Fibroblast of skin of abdomen (primary cell): ENCODE data around the gene MPND.
A peak's percentile ranks its signal among the peaks of the same experiment; 100 is the strongest.

Experiments used
- DNase-seq: peaks from one replicate; pipeline ENCODE4 v3.0.0-alpha.2; 2013

MPND gene

GRCh38 chr19:4366666-4367335 is 23.4 kb downstream of the MPND start:
- DNase-seq: no peak

- DNase-seq: no peak
Observed at GRCh38 chr19:4367336-4367723, 24.0 kb downstream of the MPND start.

GRCh38 chr19:4367781-4368127 is 24.4 kb downstream of the MPND start:
- no peak for DNase-seq

- no peak for DNase-seq
Observed at GRCh38 chr19:4368128-4368820, 24.9 kb downstream of the MPND start.

GRCh38 chr19:4369109-4369887 is 25.9 kb downstream of the MPND start:
- no peak for DNase-seq

GRCh38 chr19:4369888-4370260 is 26.5 kb downstream of the MPND start:
- no peak for DNase-seq

- DNase-seq: no peak
Observed at GRCh38 chr19:4370418-4371041, 27.2 kb downstream of the MPND start.

GRCh38 chr19:4371247-4372164 is 28.1 kb downstream of the MPND start:
- DNase-seq: no peak

- no peak for DNase-seq
Observed at GRCh38 chr19:4372165-4373012, 29.0 kb downstream of the MPND start.

- no peak for DNase-seq
Observed at GRCh38 chr19:4373013-4373367, 29.6 kb downstream of the MPND start.

GRCh38 chr19:4373601-4374497 is 30.5 kb downstream of the MPND start:
- DNase-seq: peak; percentile 39

- peak; percentile 79 for DNase-seq
Observed at GRCh38 chr19:4374498-4375163, 31.3 kb downstream of the MPND start.

- DNase-seq: peak; percentile 70
Observed at GRCh38 chr19:4375164-4376027, 32.0 kb downstream of the MPND start.

GRCh38 chr19:4376028-4376670 is 32.8 kb downstream of the MPND start:
- DNase-seq: no peak

GRCh38 chr19:4376671-4376990 is 33.3 kb downstream of the MPND start:
- DNase-seq: no peak

- no peak for DNase-seq
Observed at GRCh38 chr19:4376991-4377781, 33.8 kb downstream of the MPND start.

- DNase-seq: no peak
Observed at GRCh38 chr19:4378886-4379285, 35.5 kb downstream of the MPND start.
